Vagina (tissue), 2 donors: ENCODE data around the gene KCNJ10. TPM values are rescaled to one million over a fixed set of nuclear protein-coding genes. Genes with fewer than 3 reads are reported as not detected.
A peak's percentile ranks its signal among the peaks of the same experiment; 100 is the strongest.

Source experiments
- DNase-seq, 2 donors: peaks; one replicate each; pipeline ENCODE4 v3.0.0-alpha.2; 2017; ENCODE audit errors: extremely low spot score in 2 of 2
- H3K27ac ChIP-seq: fragments of 200-600 bp; sonication (generic); one replicate; pipeline ENCODE4 v1.5.1; 2019
- H3K27me3 ChIP-seq: fragments of 200-600 bp; sonication (generic); one replicate; pipeline ENCODE4 v1.5.1; 2019
- H3K36me3 ChIP-seq, 2 donors: fragments of 200-600 bp; sonication (generic); one replicate each; pipeline ENCODE4 v1.5.1; 2017 to 2019
- H3K4me1 ChIP-seq: fragments of 200-600 bp; sonication (generic); one replicate; pipeline ENCODE4 v1.5.1; 2019
- H3K4me3 ChIP-seq, 2 donors: fragments of 200-600 bp; sonication (generic); 1 replicate in 1 of 2; 2 replicates in 1 of 2; pipeline ENCODE4 v1.5.1; 2016 to 2019
- H3K9me3 ChIP-seq: fragments of 200-600 bp; sonication (generic); one replicate; pipeline ENCODE4 v1.5.1; 2019
- POLR2A ChIP-seq, 2 donors: fragments of 450-650 bp; IDR thresholded peaks; one replicate each; pipeline ENCODE4 v1.6.1; 2017; ENCODE audit warnings: antibody characterized with exemption in 2 of 2, mild to moderate bottlenecking in 2 of 2, moderate library complexity in 2 of 2
- POLR2AphosphoS5 ChIP-seq, 2 donors: sonication (generic); formaldehyde crosslinking; IDR thresholded peaks; one replicate each; pipeline ENCODE4 v1.9.0; 2017; ENCODE audit warnings: antibody characterized with exemption in 2 of 2, mild to moderate bottlenecking in 2 of 2, low read depth in 1 of 2; ENCODE audit not compliant: insufficient read depth in 1 of 2
- intact Hi-C: fragments of 100-400 bp; cut with DNase I; formaldehyde crosslinking; loops from one replicate; pipeline ENCODE4 v1.15.1; 2023
- total RNA-seq: library from RNA; depleted of rRNA; stranded (reverse); fragments of >200 nt; gene quantifications from one replicate; pipeline ENCODE4 v1.2.3, GENCODE V29; 2016
- TF ChIP-seq, protein P1 (sequence below), 3 experiments: fragments of 450-650 bp in 2 of 3; fragments of 200-600 bp in 1 of 3; sonication (generic) in 1 of 3; IDR thresholded peaks; one replicate each; pipeline ENCODE4 v1.5.1; 2017 to 2019; ENCODE audit warnings: antibody characterized with exemption in 3 of 3, mild to moderate bottlenecking in 2 of 3, moderate library complexity in 2 of 3

KCNJ10 gene
- total RNA-seq, 1 donor from 2014 or later, result not detected

DNA sequence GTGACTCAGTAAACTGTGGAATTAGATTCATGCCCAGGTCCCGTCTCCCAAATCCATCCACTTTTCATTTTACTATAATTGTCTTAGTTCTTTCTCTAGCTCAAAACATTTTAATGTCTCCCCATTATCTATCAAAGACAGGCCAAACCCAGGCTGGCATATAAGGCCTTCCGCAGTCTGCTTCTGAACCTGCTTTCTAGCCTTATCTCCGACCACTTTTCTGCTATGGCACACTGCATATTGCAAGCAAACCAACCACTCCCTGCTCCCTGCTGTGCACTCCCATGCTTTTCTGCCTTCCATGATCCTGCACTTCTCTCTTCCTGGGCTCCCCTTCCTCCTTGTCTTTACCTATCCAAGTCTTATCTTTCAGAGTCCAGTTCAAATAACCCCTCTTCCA lies 20.9 kb downstream of the KCNJ10 start:
- Histone ChIP-seq H3K27me3 (no peaks in the 10 kb centered on the region), H3K27ac (no peak overlapping the region), H3K9me3 (no peaks in the 10 kb centered on the region), H3K4me1 (no peaks in the 10 kb centered on the region), H3K36me3 (no peaks in the 10 kb centered on the region), H3K4me3 (no peak overlapping the region)
- peak in 1 of 2 donors; percentile 42 for DNase-seq
- intact Hi-C loops, result no loop called here
- TF ChIP-seq POLR2A (IDR thresholded peaks at IDR 0.05) (no peak), POLR2AphosphoS5 (IDR thresholded peaks at IDR 0.05; ENCODE audit: insufficient read depth in 1 of 2, low read depth in 1 of 2) (no peak)
- TF ChIP-seq, protein P1, sequence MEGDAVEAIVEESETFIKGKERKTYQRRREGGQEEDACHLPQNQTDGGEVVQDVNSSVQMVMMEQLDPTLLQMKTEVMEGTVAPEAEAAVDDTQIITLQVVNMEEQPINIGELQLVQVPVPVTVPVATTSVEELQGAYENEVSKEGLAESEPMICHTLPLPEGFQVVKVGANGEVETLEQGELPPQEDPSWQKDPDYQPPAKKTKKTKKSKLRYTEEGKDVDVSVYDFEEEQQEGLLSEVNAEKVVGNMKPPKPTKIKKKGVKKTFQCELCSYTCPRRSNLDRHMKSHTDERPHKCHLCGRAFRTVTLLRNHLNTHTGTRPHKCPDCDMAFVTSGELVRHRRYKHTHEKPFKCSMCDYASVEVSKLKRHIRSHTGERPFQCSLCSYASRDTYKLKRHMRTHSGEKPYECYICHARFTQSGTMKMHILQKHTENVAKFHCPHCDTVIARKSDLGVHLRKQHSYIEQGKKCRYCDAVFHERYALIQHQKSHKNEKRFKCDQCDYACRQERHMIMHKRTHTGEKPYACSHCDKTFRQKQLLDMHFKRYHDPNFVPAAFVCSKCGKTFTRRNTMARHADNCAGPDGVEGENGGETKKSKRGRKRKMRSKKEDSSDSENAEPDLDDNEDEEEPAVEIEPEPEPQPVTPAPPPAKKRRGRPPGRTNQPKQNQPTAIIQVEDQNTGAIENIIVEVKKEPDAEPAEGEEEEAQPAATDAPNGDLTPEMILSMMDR (IDR thresholded peaks at IDR 0.05), result no peak

DNA sequence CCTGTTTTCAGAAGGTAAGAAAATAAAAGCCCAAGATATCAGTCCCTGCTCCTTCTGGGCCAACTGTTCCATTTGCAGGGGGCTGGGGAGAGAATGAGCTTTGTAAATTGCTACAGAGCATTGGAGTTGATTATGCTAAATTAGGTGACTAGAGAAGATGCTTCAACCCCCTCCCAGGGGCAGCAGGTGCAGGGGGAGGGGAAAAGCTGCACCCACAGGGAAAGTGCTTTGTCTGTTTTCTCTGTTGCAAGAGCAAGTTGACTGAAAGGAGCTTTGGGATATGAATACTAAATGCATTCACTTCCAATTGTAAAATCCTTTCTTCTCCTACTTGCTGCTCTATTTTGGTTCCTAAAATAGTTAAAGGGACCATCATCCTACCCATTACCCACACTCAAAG lies 21.6 kb downstream of the KCNJ10 start:
- DNase-seq, result no peak
- Histone ChIP-seq H3K9me3 (no peaks in the 10 kb centered on the region), H3K36me3 (no peaks in the 10 kb centered on the region), H3K4me1 (no peaks in the 10 kb centered on the region), H3K27me3 (no peaks in the 10 kb centered on the region), H3K27ac (no peak overlapping the region), H3K4me3 (no peak overlapping the region)
- TF ChIP-seq POLR2A (IDR thresholded peaks at IDR 0.05), result no peak
- TF ChIP-seq, protein P1 (IDR thresholded peaks at IDR 0.05), result no peak
- TF ChIP-seq POLR2AphosphoS5 (IDR thresholded peaks at IDR 0.05; ENCODE audit: insufficient read depth in 1 of 2, low read depth in 1 of 2), result no peak
- intact Hi-C loops, result no loop called here

DNA sequence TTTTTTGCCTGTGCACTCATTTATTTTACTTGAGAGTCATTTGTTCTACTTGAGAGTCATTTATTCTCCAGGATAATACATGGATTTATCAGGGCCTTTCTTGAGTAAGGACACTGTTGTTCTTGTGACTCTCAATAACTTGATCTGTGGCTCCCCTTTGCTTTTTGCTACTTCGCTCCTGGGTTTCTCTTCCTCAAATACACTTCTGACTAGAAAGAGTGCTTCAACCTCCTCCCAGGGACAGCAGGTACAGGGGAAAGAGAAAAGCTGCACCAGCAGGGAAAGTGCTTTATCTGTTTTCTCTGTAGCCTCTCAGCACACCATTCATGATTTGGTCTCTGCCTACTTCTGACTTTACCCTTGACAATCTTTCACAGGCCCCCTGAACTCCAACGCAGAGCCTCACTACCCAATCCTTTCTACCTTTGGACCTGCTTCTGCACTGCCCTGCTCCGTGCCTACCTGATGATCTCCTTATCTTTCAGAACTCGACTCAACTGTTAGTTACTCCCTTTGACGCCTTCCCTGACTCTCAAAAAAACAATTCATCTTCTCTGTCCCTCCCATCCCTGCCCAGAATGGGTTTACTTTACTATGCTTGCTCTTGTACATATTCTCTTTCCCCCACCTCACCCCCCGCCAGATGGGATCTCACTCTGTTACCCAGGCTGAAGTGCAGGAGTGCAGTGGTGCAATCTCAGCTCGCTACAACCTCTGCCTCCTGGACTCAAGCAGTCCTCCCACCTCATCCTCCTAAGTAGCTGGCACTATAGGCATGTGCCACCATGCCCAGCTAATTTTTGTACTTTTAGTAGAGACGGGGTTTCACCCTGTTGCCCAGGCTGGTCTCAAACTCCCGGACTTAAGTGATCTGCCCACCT lies 22.6 kb downstream of the KCNJ10 start:
- Histone ChIP-seq H3K4me1 (no peaks in the 10 kb centered on the region), H3K9me3 (no peaks in the 10 kb centered on the region), H3K27me3 (no peaks in the 10 kb centered on the region), H3K4me3 (no peak overlapping the region), H3K36me3 (no peaks in the 10 kb centered on the region), H3K27ac (no peak overlapping the region)
- peak in 1 of 2 donors; percentile 29 for DNase-seq
- TF ChIP-seq POLR2A (IDR thresholded peaks at IDR 0.05) (no peak), POLR2AphosphoS5 (IDR thresholded peaks at IDR 0.05; ENCODE audit: insufficient read depth in 1 of 2, low read depth in 1 of 2) (no peak)
- TF ChIP-seq, protein P1 (IDR thresholded peaks at IDR 0.05), result no peak
- intact Hi-C loops, result no loop called here

DNA sequence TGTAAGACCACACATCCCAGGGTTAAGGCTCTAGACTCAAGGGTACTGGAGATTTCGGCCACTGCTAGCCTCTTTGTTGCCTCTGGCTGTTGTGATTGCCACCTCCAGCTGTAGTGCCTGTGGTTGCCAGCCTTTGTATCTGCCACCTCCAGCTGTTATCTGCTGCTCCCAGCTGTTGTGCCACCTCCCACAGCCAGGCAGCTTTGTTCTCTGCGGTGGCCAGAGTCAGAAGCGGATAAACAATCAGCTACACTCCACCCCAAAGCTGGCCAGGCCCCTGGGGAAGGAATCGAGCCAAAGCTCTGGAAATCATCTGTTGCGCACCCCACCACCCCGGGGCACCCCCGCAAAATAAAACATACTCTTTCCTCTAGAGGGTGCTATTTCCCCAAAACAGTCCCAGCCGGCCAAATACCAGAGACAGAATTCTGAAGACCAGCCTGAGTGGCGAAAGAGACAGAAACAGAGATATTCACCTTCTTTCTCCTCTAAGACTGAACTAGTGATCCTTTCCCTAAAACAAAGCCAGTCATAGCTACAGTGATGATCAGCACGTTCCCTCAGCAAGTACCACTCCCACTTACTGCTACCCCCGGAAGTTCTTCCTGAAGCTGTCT lies 23.4 kb downstream of the KCNJ10 start:
- Histone ChIP-seq H3K27me3 (no peaks in the 10 kb centered on the region), H3K36me3 (no peaks in the 10 kb centered on the region), H3K4me3 (no peak overlapping the region), H3K9me3 (no peaks in the 10 kb centered on the region), H3K4me1 (no peaks in the 10 kb centered on the region), H3K27ac (no peak overlapping the region)
- TF ChIP-seq POLR2AphosphoS5 (IDR thresholded peaks at IDR 0.05; ENCODE audit: insufficient read depth in 1 of 2, low read depth in 1 of 2), result no peak
- TF ChIP-seq, protein P1 (IDR thresholded peaks at IDR 0.05), result peak; percentile 25 to 58 (median 35)
- intact Hi-C loops, result no loop called here
- DNase-seq, result peak in 1 of 2 donors; percentile 82

DNA sequence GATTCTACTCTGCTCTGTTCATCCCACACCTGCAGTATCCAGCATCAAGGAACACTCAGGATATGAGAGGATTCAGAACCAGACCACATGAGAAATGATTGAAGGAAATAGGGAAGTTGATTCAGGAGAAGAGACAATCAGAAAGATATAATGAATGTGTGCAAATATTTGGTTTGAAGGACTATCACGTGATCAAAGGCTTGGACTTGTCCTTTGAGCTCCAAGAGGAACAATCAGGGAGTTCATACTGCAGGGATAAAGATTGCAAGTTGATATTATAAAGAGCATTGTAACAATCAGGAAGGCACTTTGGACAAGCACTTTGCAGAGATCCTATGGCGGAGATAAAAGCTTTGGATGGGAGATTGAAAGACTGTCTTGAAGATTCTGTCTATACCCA lies 24.3 kb downstream of the KCNJ10 start:
- Histone ChIP-seq H3K9me3 (no peaks in the 10 kb centered on the region), H3K4me3 (no peak overlapping the region), H3K27me3 (no peaks in the 10 kb centered on the region), H3K36me3 (no peaks in the 10 kb centered on the region), H3K4me1 (no peaks in the 10 kb centered on the region), H3K27ac (no peak overlapping the region)
- no peak for DNase-seq
- TF ChIP-seq, protein P1 (IDR thresholded peaks at IDR 0.05), result no peak
- TF ChIP-seq POLR2A (IDR thresholded peaks at IDR 0.05) (no peak), POLR2AphosphoS5 (IDR thresholded peaks at IDR 0.05; ENCODE audit: insufficient read depth in 1 of 2, low read depth in 1 of 2) (no peak)
- intact Hi-C loops, result no loop called here
